LNCaP clone FGC (cell line): ENCODE measurements around the gene IL3.

Experiments
- DNase-seq: peaks from one replicate; pipeline ENCODE4 v3.0.0-alpha.2; 2011; ENCODE audit warnings: low read depth
- H3K4me3 ChIP-seq: 2 replicates; pipeline ENCODE4 v1.5.1; 2011; ENCODE audit warnings: mild to moderate bottlenecking, low read depth, low read length, control low read depth
- TF ChIP-seq, protein P1 (sequence below): IDR thresholded peaks from 2 replicates; pipeline ENCODE4 v1.5.1; 2012; ENCODE audit warnings: mild to moderate bottlenecking; ENCODE audit not compliant: control insufficient read depth, insufficient read depth; ENCODE audit errors: extremely low read depth

Gene IL3

DNA sequence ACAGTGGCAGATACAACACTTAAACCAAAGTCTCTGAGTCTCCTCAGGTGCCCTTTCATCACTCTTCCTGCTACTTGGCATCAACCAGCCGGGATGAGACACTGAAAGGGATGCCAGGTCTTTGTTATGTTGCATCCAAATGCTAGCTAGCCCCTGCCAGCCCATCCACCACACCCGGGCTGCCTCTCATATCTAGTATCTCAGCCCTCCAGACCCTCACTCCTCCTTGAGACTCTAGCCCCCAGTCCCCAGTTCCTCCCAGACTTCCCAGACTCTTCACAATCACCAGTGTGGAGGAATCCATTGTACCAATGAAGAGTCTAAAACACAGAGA lies 34.6 kb downstream of the IL3 start:
- no peak for DNase-seq
- TF ChIP-seq, protein P1, sequence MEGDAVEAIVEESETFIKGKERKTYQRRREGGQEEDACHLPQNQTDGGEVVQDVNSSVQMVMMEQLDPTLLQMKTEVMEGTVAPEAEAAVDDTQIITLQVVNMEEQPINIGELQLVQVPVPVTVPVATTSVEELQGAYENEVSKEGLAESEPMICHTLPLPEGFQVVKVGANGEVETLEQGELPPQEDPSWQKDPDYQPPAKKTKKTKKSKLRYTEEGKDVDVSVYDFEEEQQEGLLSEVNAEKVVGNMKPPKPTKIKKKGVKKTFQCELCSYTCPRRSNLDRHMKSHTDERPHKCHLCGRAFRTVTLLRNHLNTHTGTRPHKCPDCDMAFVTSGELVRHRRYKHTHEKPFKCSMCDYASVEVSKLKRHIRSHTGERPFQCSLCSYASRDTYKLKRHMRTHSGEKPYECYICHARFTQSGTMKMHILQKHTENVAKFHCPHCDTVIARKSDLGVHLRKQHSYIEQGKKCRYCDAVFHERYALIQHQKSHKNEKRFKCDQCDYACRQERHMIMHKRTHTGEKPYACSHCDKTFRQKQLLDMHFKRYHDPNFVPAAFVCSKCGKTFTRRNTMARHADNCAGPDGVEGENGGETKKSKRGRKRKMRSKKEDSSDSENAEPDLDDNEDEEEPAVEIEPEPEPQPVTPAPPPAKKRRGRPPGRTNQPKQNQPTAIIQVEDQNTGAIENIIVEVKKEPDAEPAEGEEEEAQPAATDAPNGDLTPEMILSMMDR: no peak

DNA sequence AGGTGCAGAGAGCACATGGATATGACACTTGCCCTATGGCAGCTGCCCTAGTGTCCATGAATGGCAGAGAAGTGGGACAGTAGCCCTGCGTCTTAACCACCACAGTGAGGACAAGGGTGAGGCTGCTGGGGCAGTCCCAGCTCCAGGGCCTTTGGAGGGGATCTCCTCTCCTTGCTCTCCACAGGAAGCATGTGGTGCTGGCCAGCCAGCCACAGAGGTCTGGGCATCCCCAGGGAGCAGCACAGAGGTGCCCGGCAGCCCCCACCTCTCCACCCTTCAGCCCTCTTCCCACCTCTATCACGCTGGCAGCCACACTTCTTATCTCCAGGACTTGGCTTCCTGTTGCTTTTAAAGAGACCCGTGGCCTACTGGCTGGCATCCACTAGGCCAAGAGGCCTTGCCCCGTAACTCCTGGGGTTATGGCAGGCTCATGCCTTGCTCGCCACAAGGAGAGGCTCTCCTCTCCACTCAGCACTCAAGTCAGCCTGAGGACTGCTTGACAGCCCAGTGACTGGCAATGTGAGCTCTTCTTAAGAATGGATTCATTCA lies 35.0 kb downstream of the IL3 start:
- H3K4me3 ChIP-seq: no peak overlapping the region
- TF ChIP-seq, protein P1: no peak
- DNase-seq: no peak

More for the DNA sequence above, 34.6 kb downstream of the IL3 start:
- H3K4me3 ChIP-seq: no peak overlapping the region

DNA sequence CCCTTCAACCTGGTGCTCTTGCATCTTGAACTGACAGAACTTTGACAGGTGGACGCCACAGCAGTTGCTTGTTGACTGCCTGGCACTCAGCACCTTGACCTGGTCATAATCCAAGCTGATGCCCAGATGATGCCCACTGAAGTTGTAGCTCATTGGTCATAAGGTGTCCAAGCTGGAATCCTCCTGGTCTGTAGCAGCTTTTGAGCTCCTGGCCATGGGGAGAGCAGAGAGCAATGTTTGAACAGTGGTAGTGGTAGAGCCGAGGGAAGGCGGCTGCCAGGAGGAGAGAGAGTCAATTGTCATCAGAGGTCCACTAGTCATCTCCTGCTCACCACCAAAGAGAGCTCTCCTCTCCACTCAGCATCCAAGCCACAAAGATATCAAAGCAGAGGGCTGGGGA lies 36.4 kb downstream of the IL3 start:
- no peak for DNase-seq
- no peak overlapping the region for H3K4me3 ChIP-seq
- TF ChIP-seq, protein P1: no peak

DNA sequence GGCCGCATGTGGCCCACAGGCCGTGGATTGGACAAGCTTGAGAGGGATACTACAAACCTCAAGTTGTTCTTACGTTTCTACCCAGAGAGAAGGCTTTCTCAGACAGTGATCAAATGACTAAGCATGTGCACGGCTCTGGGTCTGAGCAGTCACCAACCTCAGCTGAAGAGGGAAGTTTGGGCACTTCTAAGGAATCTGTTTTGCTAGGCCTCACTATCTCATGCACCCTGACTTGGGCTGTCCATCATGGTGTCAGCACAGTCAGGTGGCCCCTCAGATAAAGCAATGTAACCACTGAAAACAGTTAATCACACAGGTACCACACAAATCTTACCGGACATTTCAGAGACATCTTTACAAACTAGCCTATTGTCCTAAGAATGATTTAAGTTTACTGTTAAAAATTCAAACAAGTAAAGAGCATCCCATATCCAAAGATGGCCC lies 37.7 kb downstream of the IL3 start:
- TF ChIP-seq, protein P1: no peak

DNA sequence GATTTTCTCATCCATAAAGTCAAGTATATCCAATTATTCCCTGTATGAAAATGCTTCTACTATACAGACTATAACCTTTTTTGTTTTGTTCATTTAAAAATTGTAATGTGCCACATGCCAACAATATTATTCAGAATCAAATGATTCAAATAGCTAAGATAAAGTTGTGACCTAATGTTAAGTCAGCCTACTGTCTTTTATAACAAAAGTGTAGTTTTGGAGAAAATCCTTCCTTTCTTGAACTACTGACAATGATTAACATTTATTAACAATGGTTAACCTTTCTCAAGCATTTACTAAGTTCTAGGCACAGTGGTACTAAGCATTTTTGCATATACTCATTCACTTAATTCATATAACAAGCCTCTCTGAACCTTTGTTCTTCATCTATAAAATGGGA lies 38.2 kb downstream of the IL3 start:
- H3K4me3 ChIP-seq: no peak overlapping the region
- TF ChIP-seq, protein P1: no peak
- DNase-seq: no peak

More for the DNA sequence above, 37.7 kb downstream of the IL3 start:
- no peak overlapping the region for H3K4me3 ChIP-seq
- DNase-seq: no peak

DNA sequence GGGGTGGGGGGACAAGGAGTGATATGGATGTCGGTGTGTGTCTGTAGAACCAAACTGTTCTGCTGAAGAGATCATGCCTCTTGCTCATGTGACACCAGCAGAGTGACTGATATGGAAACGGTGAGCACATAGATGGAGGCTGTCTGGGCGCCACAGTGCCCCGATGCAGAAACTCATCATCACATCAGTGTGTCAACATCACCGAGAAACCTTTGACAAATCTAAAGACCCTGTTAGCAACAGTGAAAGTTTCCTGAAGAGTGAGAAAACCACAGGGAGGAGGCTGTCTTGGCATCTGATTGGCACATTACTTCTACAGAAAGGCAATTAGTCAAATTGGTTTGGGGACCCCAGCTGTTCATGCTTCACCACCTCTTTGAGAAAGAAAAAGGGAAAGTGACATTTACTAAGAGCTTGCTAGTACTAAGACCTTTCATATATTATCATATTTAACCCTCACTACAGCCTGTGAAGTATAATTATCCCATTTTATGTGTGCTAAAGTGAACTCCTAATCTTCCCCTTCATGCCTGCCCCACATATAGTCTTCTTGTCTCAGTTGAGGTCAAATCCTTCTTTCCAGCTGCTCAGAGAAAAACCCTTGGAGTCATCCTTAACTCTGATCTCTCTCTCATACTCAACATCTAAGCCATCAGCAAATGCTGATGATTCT lies 38.8 kb downstream of the IL3 start:
- DNase-seq: no peak
- no peak overlapping the region for H3K4me3 ChIP-seq
- TF ChIP-seq, protein P1: no peak

DNA sequence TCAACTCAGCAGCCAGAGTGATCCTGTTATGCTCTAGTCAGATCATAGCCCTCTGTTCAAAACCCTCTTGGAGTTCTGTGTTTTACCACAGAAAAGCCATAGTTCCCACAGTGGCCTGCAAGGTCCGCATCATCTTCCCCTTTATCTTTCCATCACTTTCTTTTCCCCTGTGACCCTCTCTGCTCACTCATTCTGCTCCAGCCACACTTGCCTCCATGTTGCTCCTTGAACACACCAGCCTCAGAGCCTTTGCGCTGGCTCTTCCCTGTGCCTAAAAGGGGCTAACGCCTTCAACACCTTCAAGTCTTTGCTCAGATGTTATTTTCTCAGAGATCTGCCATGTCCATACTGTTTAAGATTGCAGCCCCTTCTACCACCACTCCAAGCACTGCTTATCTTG lies 39.5 kb downstream of the IL3 start:
- DNase-seq: no peak
- TF ChIP-seq, protein P1: no peak

More for the DNA sequence above, 39.5 kb downstream of the IL3 start:
- H3K4me3 ChIP-seq: no peak overlapping the region
